Stimulated activated CD8-positive, alpha-beta memory T cell treated with anti-CD3 and anti-CD28 coated beads, Interleukin-4, amount 100 ng/mL, for 48 hours (primary cell): ENCODE measurements around the gene CIDEB.

Experiments used
- DNase-seq: peaks from one replicate; pipeline ENCODE4 v3.0.0-alpha.2; 2020

Gene CIDEB

GRCh38 chr14:24266344-24267244 lies 41.2 kb downstream of the CIDEB start:
- DNase-seq: no peak

GRCh38 chr14:24264298-24264697 lies 43.5 kb downstream of the CIDEB start:
- DNase-seq: no peak

GRCh38 chr14:24263848-24264247 lies 43.9 kb downstream of the CIDEB start:
- no peak for DNase-seq

- no peak for DNase-seq
Observed at GRCh38 chr14:24262821-24263733, 44.7 kb downstream of the CIDEB start, which contains the start of gene TGM1. Gene TGM1 (minus strand): TSS chr14:24263177. CDS start chr14:24262352, 825 bp downstream.

- DNase-seq: no peak
Observed at GRCh38 chr14:24261969-24262327, 45.8 kb downstream of the CIDEB start.

GRCh38 chr14:24261256-24261968 lies 46.4 kb downstream of the CIDEB start:
- DNase-seq: no peak

- DNase-seq: no peak
Observed at GRCh38 chr14:24260780-24261157, 47.0 kb downstream of the CIDEB start.

- no peak for DNase-seq
Observed at GRCh38 chr14:24260026-24260779, 47.6 kb downstream of the CIDEB start.

GRCh38 chr14:24259282-24260025 lies 48.3 kb downstream of the CIDEB start:
- no peak for DNase-seq

- no peak for DNase-seq
Observed at GRCh38 chr14:24258548-24259265, 49.1 kb downstream of the CIDEB start.

GRCh38 chr14:24258119-24258518 lies 49.7 kb downstream of the CIDEB start:
- DNase-seq: no peak

- DNase-seq: no peak
Observed at GRCh38 chr14:24256960-24257359, 50.8 kb downstream of the CIDEB start.

- no peak for DNase-seq
Observed at GRCh38 chr14:24255931-24256711, 51.7 kb downstream of the CIDEB start.

GRCh38 chr14:24255438-24255837 lies 52.3 kb downstream of the CIDEB start:
- no peak for DNase-seq
